GM23248 (cell line): ENCODE data around the gene TRIO. TPM values are rescaled to one million over a fixed set of nuclear protein-coding genes. Genes with fewer than 3 reads are reported as not detected.

ENCODE experiments used
- DNase-seq: peaks from one replicate; pipeline ENCODE4 v3.0.0-alpha.2; 2015
- H2AFZ ChIP-seq: fragments of 200-600 bp; sonication (generic); 2 replicates; pipeline ENCODE4 v1.6.1; 2016; ENCODE audit warnings: antibody characterized with exemption
- H3F3A ChIP-seq: fragments of 200-600 bp; sonication (generic); 2 replicates; pipeline ENCODE4 v1.6.1; 2016; ENCODE audit warnings: mild to moderate bottlenecking, antibody characterized with exemption, mixed run types; ENCODE audit not compliant: insufficient read depth
- H3K27ac ChIP-seq: fragments of 200-600 bp; sonication (generic); 2 replicates; pipeline ENCODE4 v1.5.1; 2016; ENCODE audit warnings: mild to moderate bottlenecking
- H3K27me3 ChIP-seq: fragments of 200-600 bp; sonication (generic); replicated peaks from 2 replicates; pipeline ENCODE4 v1.6.1; 2016; ENCODE audit warnings: mild to moderate bottlenecking; ENCODE audit not compliant: insufficient read depth
- H3K36me3 ChIP-seq: fragments of 200-600 bp; sonication (generic); 2 replicates; pipeline ENCODE4 v1.6.1; 2016; ENCODE audit warnings: low read depth, mild to moderate bottlenecking
- H3K4me1 ChIP-seq: fragments of 200-600 bp; sonication (generic); 2 replicates; pipeline ENCODE4 v1.6.1; 2016; ENCODE audit warnings: mild to moderate bottlenecking; ENCODE audit not compliant: insufficient read depth
- H3K4me2 ChIP-seq: fragments of 200-600 bp; sonication (generic); one replicate; pipeline ENCODE4 v1.6.1; 2016; ENCODE audit warnings: mild to moderate bottlenecking; ENCODE audit not compliant: unreplicated experiment
- H3K4me3 ChIP-seq: fragments of 200-600 bp; sonication (generic); 2 replicates; pipeline ENCODE4 v1.5.1; 2016; ENCODE audit warnings: mild to moderate bottlenecking
- H3K79me2 ChIP-seq: fragments of 200-600 bp; sonication (generic); 2 replicates; pipeline ENCODE4 v1.6.1; 2016; ENCODE audit warnings: mild to moderate bottlenecking; ENCODE audit not compliant: insufficient read depth
- H3K9ac ChIP-seq: fragments of 200-600 bp; sonication (generic); 2 replicates; pipeline ENCODE4 v1.6.1; 2016; ENCODE audit warnings: mild to moderate bottlenecking
- H3K9me2 ChIP-seq: fragments of 200-600 bp; sonication (generic); 2 replicates; pipeline ENCODE4 v1.6.1; 2016; ENCODE audit warnings: mixed run types, mild to moderate bottlenecking, moderate library complexity; ENCODE audit not compliant: insufficient read depth
- H3K9me3 ChIP-seq: fragments of 200-600 bp; sonication (generic); one replicate; pipeline ENCODE4 v1.6.1; 2017; ENCODE audit warnings: low read depth
- H4K20me1 ChIP-seq: fragments of 200-600 bp; sonication (generic); 2 replicates; pipeline ENCODE4 v1.6.0; 2016; ENCODE audit not compliant: insufficient read depth
- EZH2 ChIP-seq: fragments of 200-600 bp; sonication (generic); IDR thresholded peaks from 2 replicates; pipeline ENCODE4 v1.6.1; 2018; ENCODE audit warnings: antibody characterized with exemption, mild to moderate bottlenecking; ENCODE audit not compliant: insufficient read depth, poor library complexity, severe bottlenecking
- EZH2phosphoT487 ChIP-seq: fragments of 200-600 bp; sonication (generic); IDR thresholded peaks from 2 replicates; pipeline ENCODE4 v1.6.1; 2018; ENCODE audit warnings: antibody characterized with exemption, moderate library complexity, mild to moderate bottlenecking, low read depth; ENCODE audit not compliant: insufficient read depth
- WGBS, 2 experiments: methylation state at CpG; one replicate each; pipeline ENCODE4 v1.1.6; 2015 to 2017; ENCODE audit warnings: low lambda C conversion rate in 2 of 2, low coverage in 1 of 2; ENCODE audit errors: missing lambda C conversion rate in 2 of 2; 5-methylcytosine and 5-hydroxymethylcytosine counted together
- in situ Hi-C: fragments of 300-500 bp; cut with MboI; formaldehyde crosslinking; loops from 2 replicates; pipeline ENCODE4 v1.15.0; 2020
- polyA plus RNA-seq: library from polyadenylated mRNA; unstranded; fragments of >200 nt; fragmentation: Nextera tagmentation; extraction: Ambion mirVana; gene quantifications from 2 replicates; pipeline ENCODE4 v1.2.1, GENCODE V29; 2016
- total RNA-seq: library from RNA; depleted of rRNA; stranded (reverse); fragments of >200 nt; shearing (Covaris generic); gene quantifications from 2 replicates; pipeline ENCODE4 v1.2.3, GENCODE V29; 2014

Gene TRIO
- total and polyA plus RNA-seq, 2 experiments from 2014 or later: 28.1 to 198 TPM

DNA sequence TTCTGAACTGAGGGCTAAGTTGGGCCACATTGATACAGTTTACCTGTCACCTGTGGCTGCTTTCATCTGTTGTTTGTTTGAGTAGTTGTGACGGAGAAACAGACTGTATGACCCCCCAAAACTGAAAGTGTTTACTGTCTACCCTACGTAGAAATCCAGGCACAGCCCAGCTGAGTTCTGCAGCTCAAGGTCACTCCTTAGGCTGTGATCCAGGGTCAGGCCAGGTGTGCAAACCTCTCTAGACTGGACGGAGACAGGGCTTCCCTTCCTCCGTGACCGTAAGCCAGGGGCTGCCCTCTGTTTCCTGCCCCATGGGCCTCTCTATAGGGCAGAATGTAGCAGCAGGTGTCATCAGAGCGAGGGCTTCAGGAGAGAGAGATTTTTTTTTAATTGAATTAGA, 230.5 kb downstream of the TRIO start:
- WGBS, 2 experiments: 94 to 97% methylated on average over 6 of the region's 6 CpGs
- in situ Hi-C loops: no loop called here
- Histone ChIP-seq H3K9me3 (no peaks in the 10 kb centered on the region), H3K4me1 (peaks cover 10% of the 10 kb centered on the region), H3K27me3 (no peaks in the 10 kb centered on the region), H2AFZ (no peak overlapping the region), H3K27ac (0 out of 2 replicates have a peak overlapping the region, but pooled peaks have one; percentile 5), H4K20me1 (0 out of 2 replicates have a peak, but pooled peaks cover 4% of the 10 kb centered on the region), H3F3A (peaks cover 93% of the 10 kb centered on the region), H3K36me3 (peaks cover 94% of the 10 kb centered on the region), H3K4me3 (no peak overlapping the region), H3K79me2 (peaks cover 99% of the 10 kb centered on the region), H3K4me2 (no peak overlapping the region), H3K9ac (no peak overlapping the region), H3K9me2 (no peaks in the 10 kb centered on the region)
- TF ChIP-seq EZH2: no peak
- TF ChIP-seq EZH2phosphoT487: no peak
- no peak for DNase-seq

DNA sequence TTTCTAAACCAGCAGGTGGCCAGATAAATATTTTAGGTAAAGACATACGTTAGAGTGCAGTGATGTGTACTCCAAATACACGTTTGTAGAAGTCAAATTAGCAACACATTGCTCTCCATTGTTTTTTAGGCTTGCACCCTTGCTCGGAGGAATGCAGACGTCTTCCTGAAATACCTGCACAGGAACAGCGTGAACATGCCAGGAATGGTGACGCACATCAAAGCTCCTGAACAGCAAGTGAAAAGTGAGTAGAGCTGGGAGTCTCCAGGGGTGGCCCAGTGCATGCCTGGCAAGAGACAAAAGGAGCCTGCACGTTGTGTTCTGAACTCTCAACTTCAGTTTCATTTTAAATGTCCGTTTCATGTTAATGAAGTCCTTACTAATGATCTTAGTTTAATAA, 231.0 kb downstream of the TRIO start:
- Histone ChIP-seq H3K36me3 (peaks cover 95% of the 10 kb centered on the region), H3K4me3 (no peak overlapping the region), H3K9ac (no peak overlapping the region), H4K20me1 (0 out of 2 replicates have a peak, but pooled peaks cover 4% of the 10 kb centered on the region), H3F3A (peaks cover 93% of the 10 kb centered on the region), H3K9me2 (no peaks in the 10 kb centered on the region), H3K27ac (no peak overlapping the region), H3K4me2 (no peak overlapping the region), H3K4me1 (peaks cover 10% of the 10 kb centered on the region), H3K9me3 (no peaks in the 10 kb centered on the region), H3K79me2 (peaks cover 99% of the 10 kb centered on the region), H3K27me3 (no peaks in the 10 kb centered on the region), H2AFZ (no peak overlapping the region)
- TF ChIP-seq EZH2phosphoT487 (no peak), EZH2 (no peak)
- in situ Hi-C loops: no loop called here
- 74 to 80% methylated on average over 8 of the region's 8 CpGs for WGBS, 2 experiments
- no peak for DNase-seq

DNA sequence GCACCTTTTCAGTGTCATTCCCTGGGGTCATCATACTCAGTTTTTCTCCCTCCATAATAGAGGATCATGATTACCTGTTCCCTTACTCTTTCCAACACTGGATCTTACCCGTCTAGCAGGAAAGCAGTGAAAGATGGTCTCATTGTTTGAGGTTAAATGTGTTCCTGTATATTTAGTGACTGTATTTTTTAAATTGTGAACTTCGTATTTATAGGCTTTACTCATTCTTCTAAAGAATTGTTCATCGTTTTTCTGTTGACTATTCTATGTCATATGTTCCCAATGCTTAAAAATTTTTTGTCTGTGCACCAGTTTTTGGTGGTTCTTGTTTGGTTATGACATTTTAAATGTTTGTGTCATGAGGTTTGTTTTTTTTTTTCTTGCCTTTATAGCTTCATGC, 233.6 kb downstream of the TRIO start:
- Histone ChIP-seq H3K4me2 (no peak overlapping the region), H3K27ac (no peak overlapping the region), H3K79me2 (peaks cover 100% of the 10 kb centered on the region), H3K36me3 (peaks cover 94% of the 10 kb centered on the region), H2AFZ (no peak overlapping the region), H4K20me1 (0 out of 2 replicates have a peak, but pooled peaks cover 4% of the 10 kb centered on the region), H3K9me2 (no peaks in the 10 kb centered on the region), H3K9ac (no peak overlapping the region), H3K4me1 (peaks cover 10% of the 10 kb centered on the region), H3F3A (peaks cover 93% of the 10 kb centered on the region), H3K27me3 (no peaks in the 10 kb centered on the region), H3K9me3 (no peaks in the 10 kb centered on the region), H3K4me3 (no peak overlapping the region)
- DNase-seq: no peak
- no peak for TF ChIP-seq EZH2
- no peak for TF ChIP-seq EZH2phosphoT487
- in situ Hi-C loops: no loop called here
- 59 to 73% methylated on average over 3 of the region's 3 CpGs for WGBS, 2 experiments

DNA sequence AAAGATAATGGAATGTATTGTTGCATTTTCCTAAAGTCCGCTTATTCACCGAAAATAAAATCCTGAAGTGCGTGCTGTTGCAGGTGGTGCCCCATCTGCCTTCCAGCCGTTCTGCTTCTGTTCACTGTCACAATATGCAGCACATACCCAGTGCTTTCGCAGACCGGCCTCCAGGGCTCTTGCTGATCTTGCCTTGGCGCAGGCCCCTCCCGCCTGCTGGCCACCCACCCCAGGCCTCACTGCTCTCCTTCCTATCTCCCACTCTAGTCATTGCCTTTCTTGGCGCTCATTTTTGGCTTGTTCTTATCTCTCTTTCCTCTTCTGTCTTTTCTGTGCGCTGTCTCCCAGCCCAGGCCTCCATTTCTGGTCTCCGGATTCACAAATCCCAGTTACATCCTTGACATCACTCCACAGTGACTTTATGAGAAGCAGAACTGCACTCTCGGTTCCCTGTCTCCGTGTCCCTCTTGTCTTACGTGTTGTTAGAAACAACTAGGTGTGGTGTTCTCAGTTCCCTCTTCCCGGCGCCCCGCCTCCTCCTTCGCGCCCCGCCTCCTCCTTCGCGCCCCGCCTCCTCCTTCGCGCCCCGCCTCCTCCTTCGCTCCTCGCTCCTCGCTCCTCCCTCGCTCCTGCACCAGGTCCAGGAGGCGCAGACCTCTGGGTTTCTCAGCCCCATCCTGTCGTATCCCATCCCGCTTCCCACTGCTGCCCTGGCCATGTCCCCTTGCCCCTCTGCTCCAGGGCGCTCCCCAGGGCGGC, 236.8 kb downstream of the TRIO start:
- Histone ChIP-seq H3K9me3 (no peaks in the 10 kb centered on the region), H3K4me3 (no peak overlapping the region), H3K36me3 (peaks cover 89% of the 10 kb centered on the region), H3K27me3 (no peaks in the 10 kb centered on the region), H4K20me1 (0 out of 2 replicates have a peak, but pooled peaks cover 4% of the 10 kb centered on the region), H3F3A (peaks cover 89% of the 10 kb centered on the region), H3K4me2 (no peak overlapping the region), H3K4me1 (peaks cover 3% of the 10 kb centered on the region), H3K27ac (no peak overlapping the region), H3K9ac (no peak overlapping the region), H3K79me2 (peaks cover 100% of the 10 kb centered on the region), H3K9me2 (no peaks in the 10 kb centered on the region), H2AFZ (no peak overlapping the region)
- 90 to 94% methylated on average over 22 to 35 of the region's 35 CpGs for WGBS, 2 experiments
- DNase-seq: no peak
- TF ChIP-seq EZH2 (no peak), EZH2phosphoT487 (no peak)
- in situ Hi-C loops: no loop called here
